Stimulated activated CD4-positive, alpha-beta T cell treated with anti-CD3 and anti-CD28 coated beads, Interleukin-12 subunit alpha, Interleukin-12 subunit beta, amount 100 ng/mL, for 4 hours (primary cell): Measurements from ENCODE around the gene APOB.

Experiments
- DNase-seq: peaks from one replicate; pipeline ENCODE4 v3.0.0-alpha.2; 2020

APOB gene, protein sequence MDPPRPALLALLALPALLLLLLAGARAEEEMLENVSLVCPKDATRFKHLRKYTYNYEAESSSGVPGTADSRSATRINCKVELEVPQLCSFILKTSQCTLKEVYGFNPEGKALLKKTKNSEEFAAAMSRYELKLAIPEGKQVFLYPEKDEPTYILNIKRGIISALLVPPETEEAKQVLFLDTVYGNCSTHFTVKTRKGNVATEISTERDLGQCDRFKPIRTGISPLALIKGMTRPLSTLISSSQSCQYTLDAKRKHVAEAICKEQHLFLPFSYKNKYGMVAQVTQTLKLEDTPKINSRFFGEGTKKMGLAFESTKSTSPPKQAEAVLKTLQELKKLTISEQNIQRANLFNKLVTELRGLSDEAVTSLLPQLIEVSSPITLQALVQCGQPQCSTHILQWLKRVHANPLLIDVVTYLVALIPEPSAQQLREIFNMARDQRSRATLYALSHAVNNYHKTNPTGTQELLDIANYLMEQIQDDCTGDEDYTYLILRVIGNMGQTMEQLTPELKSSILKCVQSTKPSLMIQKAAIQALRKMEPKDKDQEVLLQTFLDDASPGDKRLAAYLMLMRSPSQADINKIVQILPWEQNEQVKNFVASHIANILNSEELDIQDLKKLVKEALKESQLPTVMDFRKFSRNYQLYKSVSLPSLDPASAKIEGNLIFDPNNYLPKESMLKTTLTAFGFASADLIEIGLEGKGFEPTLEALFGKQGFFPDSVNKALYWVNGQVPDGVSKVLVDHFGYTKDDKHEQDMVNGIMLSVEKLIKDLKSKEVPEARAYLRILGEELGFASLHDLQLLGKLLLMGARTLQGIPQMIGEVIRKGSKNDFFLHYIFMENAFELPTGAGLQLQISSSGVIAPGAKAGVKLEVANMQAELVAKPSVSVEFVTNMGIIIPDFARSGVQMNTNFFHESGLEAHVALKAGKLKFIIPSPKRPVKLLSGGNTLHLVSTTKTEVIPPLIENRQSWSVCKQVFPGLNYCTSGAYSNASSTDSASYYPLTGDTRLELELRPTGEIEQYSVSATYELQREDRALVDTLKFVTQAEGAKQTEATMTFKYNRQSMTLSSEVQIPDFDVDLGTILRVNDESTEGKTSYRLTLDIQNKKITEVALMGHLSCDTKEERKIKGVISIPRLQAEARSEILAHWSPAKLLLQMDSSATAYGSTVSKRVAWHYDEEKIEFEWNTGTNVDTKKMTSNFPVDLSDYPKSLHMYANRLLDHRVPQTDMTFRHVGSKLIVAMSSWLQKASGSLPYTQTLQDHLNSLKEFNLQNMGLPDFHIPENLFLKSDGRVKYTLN (N-terminal part only)

DNA sequence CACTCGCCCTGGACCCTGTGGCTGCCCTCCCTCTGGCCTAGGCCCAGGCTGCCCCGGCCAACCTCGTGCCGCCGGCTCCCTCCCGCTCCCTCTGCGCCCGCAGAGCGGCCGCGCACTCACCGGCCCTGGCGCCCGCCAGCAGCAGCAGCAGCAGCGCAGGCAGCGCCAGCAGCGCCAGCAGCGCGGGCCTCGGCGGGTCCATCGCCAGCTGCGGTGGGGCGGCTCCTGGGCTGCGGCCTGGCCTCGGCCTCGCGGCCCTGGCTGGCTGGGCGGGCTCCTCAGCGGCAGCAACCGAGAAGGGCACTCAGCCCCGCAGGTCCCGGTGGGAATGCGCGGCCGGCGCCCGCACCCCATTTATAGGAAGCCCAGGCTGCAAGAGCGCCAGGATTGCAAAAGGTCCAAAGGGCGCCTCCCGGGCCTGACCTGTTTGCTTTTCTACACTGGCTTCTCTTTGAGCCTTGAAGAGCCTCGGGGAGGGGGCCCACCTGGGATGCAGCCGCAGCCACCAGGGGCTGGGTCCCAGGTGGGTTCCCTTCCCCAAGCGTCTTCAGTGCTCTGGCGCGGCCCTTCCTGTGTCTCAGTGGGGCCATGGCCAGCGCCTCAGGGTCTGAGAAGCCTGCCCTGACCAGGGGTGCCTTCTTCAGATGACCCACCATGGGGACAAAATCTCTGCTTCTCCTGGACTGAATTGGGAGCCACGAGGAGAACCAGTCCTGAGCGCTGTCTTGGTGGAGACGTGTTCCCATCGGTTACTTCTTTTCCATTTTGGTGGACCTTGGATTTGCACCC is at the start of gene APOB:
APOB (minus strand) TSS at position 330 of the 789 bp plus-strand sequence; CDS start at position 202, 128 bp downstream.
- no peak for DNase-seq

DNA sequence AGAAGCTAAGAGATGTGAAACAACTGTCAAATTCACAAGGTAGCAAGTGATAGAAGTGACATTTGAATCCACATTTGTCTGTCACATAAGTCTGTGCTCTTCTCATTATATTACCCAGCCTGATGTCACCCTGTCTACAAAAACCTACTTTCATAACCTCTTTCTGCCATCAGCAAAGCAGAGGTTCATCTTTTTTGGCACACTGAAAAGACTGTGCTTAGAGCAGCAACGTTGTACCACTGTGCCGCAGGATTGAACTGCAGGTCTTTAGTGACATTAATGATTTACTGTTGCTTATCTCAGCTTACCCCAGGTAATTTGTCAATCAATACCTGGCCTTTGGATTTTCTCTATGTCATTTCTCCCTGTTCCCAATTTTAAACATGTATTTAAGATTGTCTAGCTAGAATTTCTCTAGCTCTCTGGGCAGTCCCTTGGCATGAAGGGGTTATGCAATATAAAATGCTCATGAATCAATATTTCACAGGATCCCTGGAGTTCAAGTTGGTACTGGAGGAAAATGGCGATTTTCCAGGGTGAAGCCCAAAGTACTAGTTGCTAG is 48.5 kb upstream of the APOB start:
- no peak for DNase-seq

DNA sequence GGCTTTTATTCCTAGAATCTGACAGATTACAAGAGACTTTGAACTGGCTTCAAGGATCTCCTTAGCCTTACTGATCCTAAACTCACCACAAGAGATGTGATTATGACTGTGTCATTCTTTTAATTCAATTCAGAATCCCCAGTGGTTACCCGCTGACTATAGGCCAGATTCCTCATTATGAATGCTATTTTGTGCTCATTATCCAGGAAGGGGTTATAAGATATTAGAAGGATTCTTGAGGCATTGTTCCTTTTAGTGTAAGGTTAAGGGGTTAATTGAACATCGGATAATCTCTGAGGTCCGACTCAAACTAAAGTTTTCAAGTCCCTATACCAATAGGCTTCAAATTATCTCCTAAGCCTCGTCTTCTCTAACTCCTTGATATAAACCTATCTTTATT is 40.5 kb upstream of the APOB start:
- no peak for DNase-seq

DNA sequence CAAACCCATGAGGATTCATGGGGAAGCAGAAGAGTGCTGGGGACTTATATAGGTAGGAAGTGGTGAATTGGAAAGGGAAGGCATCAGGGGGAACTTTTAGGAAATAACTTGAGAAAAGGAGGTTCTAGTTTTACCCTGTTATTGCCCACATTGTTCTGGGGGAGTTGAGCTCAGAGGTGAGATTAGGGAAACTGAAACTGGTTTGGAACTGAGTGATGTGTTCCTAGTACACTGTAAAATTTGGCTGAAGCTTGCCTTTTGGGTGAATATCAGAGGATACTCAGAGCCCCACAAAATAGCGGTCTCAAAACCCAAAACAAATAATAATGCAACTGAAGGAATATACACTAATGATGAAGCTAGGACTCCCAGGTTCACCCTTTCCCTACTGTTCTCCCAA is 39.6 kb upstream of the APOB start:
- DNase-seq = no peak

DNA sequence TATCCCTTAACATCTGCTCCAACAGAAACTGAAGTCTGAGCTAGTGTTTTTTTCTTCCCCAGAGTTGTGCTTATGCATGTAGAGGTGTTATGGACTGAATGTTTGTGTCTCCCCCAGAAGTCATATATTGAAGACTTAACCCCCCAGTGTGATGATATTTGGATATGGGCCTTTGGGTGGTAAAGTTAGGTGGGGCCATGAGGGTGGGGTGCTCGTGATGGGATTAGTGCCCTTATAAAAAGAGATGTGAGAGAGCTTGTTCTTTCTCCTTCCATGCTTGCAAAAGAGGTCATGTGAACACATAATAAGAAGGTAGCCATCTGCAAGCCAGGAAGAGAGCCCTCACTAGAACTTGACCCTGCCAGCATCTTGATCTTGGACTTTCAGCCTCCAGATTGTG is 34.4 kb upstream of the APOB start:
- DNase-seq = no peak

DNA sequence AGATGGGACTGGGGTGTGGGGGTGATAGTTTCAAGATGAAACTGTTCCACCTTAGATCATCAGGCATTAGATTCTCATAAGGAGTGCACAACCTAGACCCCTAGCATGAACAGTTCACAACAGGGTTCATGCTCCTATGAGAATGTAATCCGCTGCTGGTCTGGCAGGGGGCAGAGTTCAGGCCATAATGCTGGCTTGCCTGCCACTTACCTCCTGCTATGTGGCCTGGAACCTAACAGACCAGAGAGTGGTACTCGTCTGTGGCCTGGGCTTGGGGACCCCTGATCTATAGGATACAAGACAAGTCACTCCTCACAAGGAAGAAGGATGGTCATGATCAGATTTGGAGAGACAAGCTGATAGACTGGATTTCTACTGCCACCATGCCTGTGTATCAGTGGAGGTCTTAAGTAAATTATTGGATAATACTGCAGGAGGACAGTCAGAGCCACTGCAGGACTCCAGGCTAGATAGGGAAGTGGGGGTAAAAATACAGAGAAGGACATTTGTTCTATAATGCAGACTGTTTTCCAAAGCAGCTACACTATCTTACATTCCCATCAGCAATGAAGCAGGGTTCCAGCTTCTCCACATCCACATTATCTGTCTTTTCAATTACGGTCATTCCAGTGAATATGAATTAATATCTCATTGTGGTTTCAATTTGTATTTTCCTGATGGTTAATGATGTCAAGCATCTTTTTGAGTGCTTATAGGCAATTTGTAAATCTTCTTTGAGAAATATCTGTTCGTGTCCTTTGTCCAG is 28.8 kb upstream of the APOB start:
- no peak for DNase-seq

DNA sequence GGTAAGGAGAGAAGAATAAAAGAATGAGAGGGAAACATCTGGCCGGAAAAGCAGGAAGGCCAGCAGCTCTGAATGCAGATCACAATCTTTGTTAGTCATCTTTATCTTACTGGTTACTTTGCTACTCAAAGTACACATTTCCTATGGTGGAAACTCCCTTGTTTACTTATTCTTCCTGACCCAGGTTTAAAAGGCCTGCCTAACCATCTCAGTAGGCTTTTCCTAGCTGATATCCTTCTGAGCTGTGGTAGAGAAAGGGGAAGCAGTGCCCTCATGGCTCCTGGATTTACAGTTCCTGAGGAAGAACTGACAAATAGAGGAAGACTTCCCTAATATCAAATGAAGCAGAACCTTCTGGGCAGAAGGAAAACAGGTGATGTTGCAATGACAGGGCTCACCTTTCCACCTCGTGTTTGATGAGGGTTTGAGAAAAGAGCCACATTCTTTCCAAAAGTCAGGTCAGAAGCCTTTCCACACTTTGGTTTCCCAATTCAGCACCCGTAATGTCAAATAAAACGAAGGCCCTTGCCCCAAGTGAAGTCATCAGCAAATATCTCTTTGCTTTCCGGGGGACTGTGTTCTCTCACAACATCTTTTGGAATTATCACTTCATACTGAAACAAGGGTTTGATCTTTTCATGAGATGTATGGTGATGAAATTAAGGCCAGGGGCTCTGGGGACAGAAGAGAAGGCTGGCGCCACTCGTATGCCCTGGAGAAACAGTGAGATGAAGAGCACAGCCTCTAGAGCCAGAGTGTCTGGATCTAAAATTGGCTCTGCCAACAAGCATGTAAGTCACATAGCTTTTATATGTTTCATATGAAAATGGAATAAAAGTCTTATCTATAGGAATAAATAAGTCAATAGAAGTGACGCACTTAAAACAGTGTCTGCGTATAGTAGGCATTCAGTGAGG is 26.7 kb upstream of the APOB start:
- DNase-seq = no peak

DNA sequence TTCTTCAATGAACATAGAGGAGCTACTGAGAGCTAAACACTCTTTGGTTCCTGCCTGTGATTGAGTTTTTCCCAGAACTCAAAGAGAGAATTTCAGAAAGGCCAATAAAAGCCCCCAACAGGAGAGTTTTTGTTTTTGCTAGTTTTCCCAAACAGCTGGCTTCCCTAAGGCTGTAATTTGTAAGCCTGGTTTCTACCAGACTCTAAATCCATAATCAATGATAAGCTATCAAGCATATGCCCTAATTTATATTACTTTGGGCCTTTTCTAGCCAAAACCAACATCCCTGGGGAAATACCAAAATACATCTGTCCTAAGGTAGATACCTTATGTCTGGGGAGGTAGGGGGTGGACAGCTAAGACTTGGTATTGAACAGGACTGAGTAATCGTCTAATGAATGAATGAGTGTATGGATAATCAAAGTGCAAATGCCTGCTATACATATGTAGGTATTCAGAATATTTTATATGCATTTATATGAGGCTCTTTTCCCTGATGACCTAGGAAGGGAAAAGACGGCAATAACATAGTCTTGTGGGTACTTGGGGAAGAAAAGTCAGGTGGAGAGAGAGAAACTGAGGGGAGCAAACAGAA is 26.0 kb upstream of the APOB start:
- no peak for DNase-seq

DNA sequence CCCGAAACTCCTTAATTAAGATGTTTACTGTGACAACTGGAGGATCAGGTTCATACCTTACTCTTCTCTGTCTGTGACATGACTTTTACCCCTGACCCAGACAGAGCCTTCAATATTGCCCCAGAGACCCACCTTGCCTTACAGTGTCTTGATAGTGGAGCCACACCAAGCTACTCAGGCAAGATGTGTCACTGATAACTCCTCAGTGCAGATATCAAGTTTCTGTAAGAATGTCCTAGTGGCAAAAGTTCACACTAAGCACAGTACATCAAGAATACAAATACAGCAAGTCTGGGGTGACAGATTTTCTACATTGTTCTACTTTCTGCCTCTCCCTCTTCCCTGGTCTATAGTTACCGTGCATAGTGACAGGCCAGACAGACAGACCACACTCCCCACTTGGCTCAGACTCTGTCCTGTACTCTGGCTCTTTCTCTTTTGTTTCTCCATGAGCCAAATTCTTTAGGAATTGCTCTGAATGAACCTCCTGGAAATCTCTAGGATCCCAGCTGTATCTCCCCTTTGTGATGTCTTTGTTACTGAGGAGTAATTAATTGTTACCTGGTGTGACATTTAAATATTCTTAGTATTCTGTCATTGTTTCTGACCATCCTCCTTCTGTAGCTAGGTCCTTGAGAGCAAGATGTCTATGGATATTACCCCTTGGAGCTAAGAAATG is 24.1 kb upstream of the APOB start:
- DNase-seq = no peak

DNA sequence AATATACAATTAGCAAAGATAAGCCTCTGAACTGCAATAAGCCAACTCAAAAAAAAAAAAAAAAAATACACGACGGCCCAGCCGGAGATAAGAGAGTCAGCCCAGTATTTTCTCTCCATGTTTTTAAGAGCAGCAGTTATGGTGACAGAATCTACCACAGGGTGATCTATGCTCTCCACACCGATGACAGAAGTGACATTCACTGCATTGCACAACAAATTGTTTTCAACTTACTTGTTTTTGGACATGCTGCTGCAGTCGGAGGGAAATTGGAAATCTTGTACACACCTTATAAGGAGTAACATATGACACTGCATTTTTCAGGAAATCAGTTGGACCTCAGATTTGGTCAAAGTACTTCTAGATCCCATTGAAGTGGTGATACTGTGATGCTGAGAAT is 23.3 kb upstream of the APOB start:
- no peak for DNase-seq

DNA sequence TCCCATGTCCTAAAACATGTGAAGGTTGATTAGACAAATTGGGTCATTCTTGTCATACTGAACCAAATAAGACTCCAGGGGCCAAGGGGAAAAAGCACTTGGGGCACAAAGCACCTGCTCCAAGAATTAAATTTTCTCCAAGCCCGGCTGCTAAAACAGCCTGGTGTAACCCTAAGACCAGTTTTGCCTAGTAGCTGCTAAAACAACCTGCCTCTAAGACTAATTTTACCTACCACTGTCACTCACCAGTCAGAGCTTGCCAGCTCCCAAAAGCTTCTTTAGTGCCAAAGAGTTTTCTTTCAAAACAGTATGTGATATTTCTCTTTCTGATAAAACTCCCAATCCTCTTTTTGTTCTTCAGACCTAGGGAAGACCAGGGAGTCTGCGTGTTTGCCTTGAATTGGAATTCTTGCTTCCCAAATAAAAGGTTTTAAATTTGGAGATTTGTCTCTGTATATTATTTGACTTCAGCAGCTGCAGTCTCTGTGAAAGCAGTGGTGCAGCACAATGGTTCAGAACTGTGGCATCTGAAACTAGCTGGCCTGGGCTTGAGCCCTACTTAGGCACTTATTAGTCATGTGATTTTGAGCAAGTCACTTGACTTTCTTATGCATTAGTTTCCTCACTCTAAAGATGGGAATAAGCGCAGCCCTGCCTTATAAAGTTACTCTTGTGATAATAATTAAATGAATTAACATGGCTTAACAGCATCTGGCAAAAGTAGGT is 16.2 kb upstream of the APOB start:
- no peak for DNase-seq

DNA sequence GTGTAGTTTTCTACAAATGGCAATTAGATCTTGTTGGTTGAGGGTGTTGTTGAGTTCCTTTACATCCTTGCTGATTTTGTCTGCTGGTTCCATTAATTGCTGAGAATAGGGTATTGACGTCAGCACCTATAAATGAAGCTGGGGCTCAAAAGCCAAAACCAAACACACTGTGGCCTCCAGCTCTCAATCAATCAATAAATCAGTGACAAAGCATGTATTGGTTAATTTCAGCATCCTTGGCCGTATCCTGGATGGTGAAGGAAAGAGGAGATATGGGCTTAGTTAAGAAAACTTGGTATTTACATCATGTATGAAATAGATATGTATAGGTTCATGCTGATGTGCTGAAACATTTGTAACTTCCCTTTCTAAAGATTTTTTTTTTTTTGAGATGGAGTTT is 13.2 kb upstream of the APOB start:
- no peak for DNase-seq

DNA sequence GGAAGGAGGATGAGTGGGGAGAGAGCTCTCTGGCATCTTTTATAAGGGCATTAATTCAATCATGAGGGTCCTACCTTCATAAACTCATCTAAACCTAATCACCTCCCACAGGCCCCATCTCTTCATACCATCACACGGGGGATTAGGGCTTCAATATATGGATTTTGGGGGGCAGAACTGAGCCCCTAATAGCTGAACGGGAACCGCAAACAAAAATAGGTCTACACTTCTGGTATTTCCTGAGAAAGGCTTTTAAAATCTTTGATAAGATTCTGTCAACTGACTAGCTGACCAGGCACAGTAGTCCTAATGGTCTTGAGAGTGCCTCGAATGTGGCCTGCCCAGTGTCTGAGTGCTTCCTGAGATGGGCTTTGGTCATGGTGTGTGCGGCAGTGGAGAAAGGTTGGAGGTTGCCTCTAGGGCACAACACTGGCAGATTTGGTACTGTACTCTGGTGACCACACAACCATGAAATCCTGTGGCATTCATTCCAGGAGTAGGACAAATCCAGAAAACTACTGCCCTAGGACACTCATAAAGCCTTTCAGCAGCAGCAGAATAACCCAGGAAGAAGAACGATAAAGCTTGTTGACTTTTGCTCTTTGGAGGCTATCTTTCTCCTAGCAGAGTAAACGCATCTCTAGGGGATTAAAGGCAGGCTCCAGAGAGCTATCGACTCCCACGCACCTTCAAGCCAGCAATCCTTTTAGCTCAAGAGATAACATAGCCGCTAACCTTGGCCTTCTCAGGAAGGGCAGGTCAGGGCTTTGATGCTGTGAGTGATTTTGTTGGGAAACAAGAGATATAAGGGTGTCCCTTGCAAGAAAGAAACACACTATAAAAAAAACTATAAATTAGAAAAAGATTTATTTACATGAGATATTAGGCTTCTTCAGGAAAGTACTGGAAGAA is 12.3 kb upstream of the APOB start:
- no peak for DNase-seq

DNA sequence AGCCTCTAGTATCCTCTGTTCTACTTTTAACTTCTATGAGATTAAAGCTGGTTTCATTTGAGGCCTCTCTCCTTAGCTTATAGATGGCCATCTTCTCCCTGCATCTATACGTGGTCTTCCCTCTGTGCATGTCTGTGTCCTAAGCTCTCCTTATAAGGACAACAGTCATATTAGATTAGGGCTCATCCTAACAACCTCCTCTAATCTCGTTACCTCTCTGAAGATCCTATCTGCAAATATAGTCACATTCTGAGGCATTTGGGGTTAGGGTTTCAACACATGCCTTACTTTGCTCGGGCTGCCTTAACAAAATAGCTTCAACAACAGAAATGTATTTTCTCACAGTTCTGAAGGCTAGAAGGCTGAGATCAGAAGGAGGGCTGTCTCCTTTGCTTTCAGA is 11.6 kb upstream of the APOB start:
- DNase-seq = no peak

DNA sequence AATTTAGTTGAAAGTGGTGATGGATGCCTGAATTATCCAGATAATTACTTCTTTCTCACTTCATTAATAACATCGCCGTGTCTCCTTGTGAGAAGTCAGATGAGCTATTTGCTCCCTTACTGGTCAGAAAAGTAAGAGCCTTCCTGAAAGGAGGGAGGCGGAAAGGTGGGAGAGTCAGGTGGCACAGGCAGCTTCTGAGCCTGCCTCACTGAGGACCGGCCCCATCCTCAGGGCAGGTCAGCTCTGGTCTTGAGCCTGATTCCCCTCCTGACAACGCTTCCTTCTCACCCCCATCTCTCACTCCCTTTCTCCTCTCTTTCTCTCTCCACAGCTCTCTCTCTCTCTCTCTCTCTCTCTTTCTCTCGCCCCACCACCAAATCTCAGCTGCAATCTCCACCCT is 10.1 kb upstream of the APOB start:
- DNase-seq = no peak

DNA sequence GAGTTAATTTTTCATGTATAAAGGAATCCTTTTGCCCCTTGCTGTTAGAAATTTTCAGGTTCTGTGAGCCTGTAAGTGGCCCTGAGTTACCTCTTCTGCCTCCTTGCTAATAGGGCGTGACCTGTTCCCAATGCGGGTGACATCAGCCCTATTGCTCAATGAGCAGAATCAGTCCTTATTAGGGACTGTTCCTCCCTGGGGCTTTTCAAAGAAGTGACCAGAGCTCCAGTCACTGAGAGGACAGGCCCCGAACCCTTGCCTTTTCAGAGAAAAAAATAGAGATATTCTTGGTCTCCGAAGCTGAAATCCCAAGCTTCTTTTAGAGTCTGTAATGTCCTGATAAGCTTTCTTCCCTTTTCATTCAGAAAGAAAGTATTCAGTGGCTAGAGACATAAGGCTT is 8.2 kb upstream of the APOB start:
- DNase-seq = no peak

DNA sequence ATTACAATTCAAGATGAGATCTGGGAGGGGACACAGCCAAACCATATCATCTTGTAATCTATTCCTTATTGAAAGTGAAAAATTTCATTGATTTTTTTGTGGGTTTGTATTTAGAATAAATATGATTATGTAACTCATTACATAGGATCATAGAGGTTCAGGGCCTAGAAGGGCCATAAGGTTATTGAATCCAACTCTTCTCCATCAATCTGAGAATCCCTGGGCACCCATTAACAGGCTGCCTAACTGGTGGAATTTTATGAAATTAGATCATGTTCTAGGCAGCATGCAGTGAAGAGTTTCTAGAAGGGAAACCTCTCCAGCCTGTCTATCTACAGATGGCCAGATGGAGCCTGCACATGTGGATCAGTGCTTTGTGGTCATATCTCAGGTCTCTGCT is 6.3 kb upstream of the APOB start:
- no peak for DNase-seq
